Suprapubic skin (tissue), 4 donors: Measurements from ENCODE around the gene XYLT1. TPM values are rescaled to one million over a fixed set of nuclear protein-coding genes. Genes with fewer than 3 reads are reported as not detected.

ENCODE experiments used
- DNase-seq, 2 donors: peaks; one replicate each; pipeline ENCODE4 v3.0.0-alpha.2; 2019; ENCODE audit warnings: low spot score in 2 of 2
- H3K27ac ChIP-seq: fragments of 200-600 bp; sonication (generic); one replicate; pipeline ENCODE4 v1.5.1; 2019
- H3K27me3 ChIP-seq: fragments of 200-600 bp; sonication (generic); one replicate; pipeline ENCODE4 v1.5.1; 2019
- H3K36me3 ChIP-seq: fragments of 200-600 bp; sonication (generic); one replicate; pipeline ENCODE4 v1.5.1; 2019
- H3K4me1 ChIP-seq: fragments of 200-600 bp; sonication (generic); one replicate; pipeline ENCODE4 v1.5.1; 2019
- H3K4me3 ChIP-seq: fragments of 200-600 bp; sonication (generic); one replicate; pipeline ENCODE4 v1.5.1; 2019; ENCODE audit warnings: mild to moderate bottlenecking
- H3K9me3 ChIP-seq: fragments of 200-600 bp; sonication (generic); one replicate; pipeline ENCODE4 v1.5.1; 2019
- EP300 ChIP-seq: sonication (generic); formaldehyde crosslinking; IDR thresholded peaks from one replicate; pipeline ENCODE4 v1.6.1; 2017; ENCODE audit warnings: antibody characterized with exemption
- POLR2A ChIP-seq, 2 donors: fragments of 450-650 bp; IDR thresholded peaks; one replicate each; pipeline ENCODE4 v1.6.1; 2017; ENCODE audit warnings: antibody characterized with exemption in 2 of 2, mild to moderate bottlenecking in 2 of 2, moderate library complexity in 2 of 2
- POLR2AphosphoS5 ChIP-seq, 3 donors: sonication (generic); formaldehyde crosslinking; IDR thresholded peaks; one replicate each; pipeline ENCODE4 v1.6.1; 2017; ENCODE audit warnings: antibody characterized with exemption in 3 of 3
- WGBS: methylation state at CpG from one replicate; pipeline ENCODE4 v1.1.5; 2018; 5-methylcytosine and 5-hydroxymethylcytosine counted together
- total RNA-seq, 4 donors: library from RNA; depleted of rRNA; stranded (reverse); fragments of >200 nt; gene quantifications; one replicate each; pipeline ENCODE4 v1.1.0, GENCODE V29; 2016
- TF ChIP-seq, protein P1 (sequence below), 2 donors: fragments of 200-600 bp in 1 of 2; fragments of 450-650 bp in 1 of 2; sonication (generic) in 1 of 2; IDR thresholded peaks; one replicate each; pipeline ENCODE4 v1.5.1; 2016 to 2019; ENCODE audit warnings: antibody characterized with exemption in 2 of 2, mild to moderate bottlenecking in 1 of 2, moderate library complexity in 1 of 2

The XYLT1 gene
- total RNA-seq, 4 donors from 2014 or later = 23.5 to 30.6 (median 25.7) TPM

DNA sequence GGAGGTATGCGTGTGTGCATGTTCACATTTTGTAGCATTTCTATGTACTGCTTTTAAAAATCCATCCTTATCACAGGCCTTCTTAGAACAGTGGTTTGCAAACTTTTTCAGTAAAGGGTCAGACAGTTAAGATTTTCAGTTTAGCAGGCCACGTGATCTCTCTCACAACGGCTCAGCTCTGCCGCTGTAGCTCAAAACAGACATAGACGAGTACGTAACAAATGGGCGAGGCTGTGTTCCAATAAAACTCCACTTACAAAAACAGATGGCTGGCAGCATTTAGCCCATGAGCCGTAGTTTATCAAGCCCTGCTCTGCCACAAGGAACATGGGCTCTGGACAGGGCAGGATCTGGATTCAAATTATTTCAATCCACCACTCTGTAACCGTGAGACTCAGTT is 141.8 kb downstream of the XYLT1 start:
- Histone ChIP-seq H3K9me3 (no peaks in the 10 kb centered on the region), H3K36me3 (no peaks in the 10 kb centered on the region), H3K27me3 (no peaks in the 10 kb centered on the region), H3K27ac (peak overlapping the region; percentile 38), H3K4me1 (peaks cover 21% of the 10 kb centered on the region), H3K4me3 (no peak overlapping the region)
- TF ChIP-seq, protein P1, sequence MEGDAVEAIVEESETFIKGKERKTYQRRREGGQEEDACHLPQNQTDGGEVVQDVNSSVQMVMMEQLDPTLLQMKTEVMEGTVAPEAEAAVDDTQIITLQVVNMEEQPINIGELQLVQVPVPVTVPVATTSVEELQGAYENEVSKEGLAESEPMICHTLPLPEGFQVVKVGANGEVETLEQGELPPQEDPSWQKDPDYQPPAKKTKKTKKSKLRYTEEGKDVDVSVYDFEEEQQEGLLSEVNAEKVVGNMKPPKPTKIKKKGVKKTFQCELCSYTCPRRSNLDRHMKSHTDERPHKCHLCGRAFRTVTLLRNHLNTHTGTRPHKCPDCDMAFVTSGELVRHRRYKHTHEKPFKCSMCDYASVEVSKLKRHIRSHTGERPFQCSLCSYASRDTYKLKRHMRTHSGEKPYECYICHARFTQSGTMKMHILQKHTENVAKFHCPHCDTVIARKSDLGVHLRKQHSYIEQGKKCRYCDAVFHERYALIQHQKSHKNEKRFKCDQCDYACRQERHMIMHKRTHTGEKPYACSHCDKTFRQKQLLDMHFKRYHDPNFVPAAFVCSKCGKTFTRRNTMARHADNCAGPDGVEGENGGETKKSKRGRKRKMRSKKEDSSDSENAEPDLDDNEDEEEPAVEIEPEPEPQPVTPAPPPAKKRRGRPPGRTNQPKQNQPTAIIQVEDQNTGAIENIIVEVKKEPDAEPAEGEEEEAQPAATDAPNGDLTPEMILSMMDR (IDR thresholded peaks at IDR 0.05) = no peak
- no peak for TF ChIP-seq EP300
- no peak for TF ChIP-seq POLR2AphosphoS5 (IDR thresholded peaks at IDR 0.05)
- no peak for TF ChIP-seq POLR2A (IDR thresholded peaks at IDR 0.05)
- DNase-seq = no peak
- WGBS = 45% methylated on average over 9 of the region's 9 CpGs

DNA sequence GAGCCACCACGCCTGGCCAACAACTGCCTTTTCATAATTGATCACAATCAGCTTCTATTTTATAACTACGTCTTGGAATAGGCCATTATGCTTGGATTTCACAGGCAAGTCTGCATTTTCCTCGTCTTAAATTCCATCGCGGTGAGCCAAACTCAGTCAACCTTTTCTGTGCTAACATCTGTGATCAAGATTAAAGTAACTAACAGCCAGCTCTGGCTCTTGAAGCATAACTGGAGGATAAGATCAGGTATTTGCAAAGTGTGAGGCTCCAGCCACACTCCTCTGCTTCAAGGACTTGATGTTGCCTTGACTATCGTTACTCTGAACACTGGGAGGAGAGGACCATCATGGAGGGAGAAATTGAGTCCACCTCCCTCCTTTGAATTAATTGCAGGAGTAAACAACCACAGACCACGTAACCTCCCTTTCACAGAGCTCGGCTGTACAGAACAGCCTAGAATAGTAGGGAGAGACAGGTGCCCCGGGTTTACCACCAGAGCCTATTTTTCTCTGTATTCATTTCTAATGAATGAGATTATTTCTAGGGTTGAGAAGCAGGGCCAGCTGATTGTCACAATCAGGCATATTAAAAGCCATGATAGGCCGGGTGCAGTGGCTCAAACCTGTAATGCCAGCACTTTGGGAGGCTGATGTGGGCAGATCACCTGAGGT is 143.0 kb downstream of the XYLT1 start:
- TF ChIP-seq EP300 (no peak), POLR2AphosphoS5 (IDR thresholded peaks at IDR 0.05) (no peak), POLR2A (IDR thresholded peaks at IDR 0.05) (no peak)
- TF ChIP-seq, protein P1 (IDR thresholded peaks at IDR 0.05) = no peak
- peaks cover 28% of the 10 kb centered on the region for H3K4me1 ChIP-seq
- H3K36me3 ChIP-seq = no peaks in the 10 kb centered on the region
- H3K27ac ChIP-seq = no peak overlapping the region
- WGBS = 86% methylated on average over 10 of the region's 10 CpGs
- DNase-seq = no peak
- no peaks in the 10 kb centered on the region for H3K27me3 ChIP-seq
- no peaks in the 10 kb centered on the region for H3K9me3 ChIP-seq
- H3K4me3 ChIP-seq = no peak overlapping the region

DNA sequence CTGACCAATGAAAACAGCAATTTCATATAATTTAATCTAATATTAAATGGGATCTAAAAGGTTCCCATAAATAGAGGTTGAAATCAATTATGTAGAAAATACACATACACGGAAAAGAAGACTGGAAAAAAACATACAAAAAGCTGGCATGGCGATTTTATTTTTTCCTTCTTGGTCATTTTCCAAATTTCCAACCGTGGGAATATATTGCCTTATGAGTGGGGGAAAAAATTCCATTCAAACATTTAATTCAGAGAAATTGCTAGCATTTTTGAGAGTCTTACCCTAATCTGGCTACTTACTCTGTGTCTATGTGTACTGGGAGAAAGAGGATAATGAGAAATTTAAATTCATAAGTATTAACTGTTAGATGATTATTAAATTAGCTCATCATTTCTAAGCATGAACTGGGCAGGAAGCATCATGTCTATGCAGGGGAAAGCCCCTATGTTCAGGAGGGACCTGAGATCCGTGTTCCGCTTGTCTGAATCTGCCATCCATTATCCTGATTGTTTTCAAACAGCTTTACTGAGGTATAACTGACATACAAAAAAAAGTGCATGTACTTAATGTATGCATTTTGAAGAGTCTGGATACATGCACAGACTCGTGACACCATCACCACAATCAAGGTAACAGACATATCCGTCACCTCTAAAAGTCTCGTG is 145.2 kb downstream of the XYLT1 start:
- Histone ChIP-seq H3K27me3 (no peaks in the 10 kb centered on the region), H3K36me3 (no peaks in the 10 kb centered on the region), H3K4me1 (peaks cover 28% of the 10 kb centered on the region), H3K4me3 (no peak overlapping the region), H3K27ac (no peak overlapping the region), H3K9me3 (no peaks in the 10 kb centered on the region)
- 42% methylated on average over 8 of the region's 8 CpGs for WGBS
- DNase-seq = no peak
- TF ChIP-seq POLR2A (IDR thresholded peaks at IDR 0.05) (no peak), POLR2AphosphoS5 (IDR thresholded peaks at IDR 0.05) (no peak)

DNA sequence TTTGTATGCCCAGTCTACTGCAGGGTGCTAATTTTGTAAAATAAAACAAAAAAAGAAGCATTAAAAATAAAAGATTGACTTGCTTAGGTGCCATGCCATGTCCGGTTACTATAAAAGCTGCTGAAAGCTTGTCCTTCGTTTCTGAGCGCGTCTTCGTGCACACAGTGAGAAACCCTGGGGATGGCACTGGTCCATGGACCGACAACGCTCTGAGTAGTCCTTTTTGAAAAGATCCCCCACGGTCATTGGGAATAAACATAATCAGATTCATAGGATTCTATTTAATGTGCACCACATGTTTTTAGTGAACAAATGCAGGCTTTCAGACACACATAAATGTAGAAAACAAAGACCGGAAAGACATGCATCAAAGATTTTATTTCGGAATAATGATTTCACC is 146.3 kb downstream of the XYLT1 start:
- H3K27ac ChIP-seq = no peak overlapping the region
- no peak overlapping the region for H3K4me3 ChIP-seq
- H3K36me3 ChIP-seq = no peaks in the 10 kb centered on the region
- 75% methylated on average over 10 of the region's 10 CpGs for WGBS
- H3K4me1 ChIP-seq = peaks cover 20% of the 10 kb centered on the region
- H3K27me3 ChIP-seq = no peaks in the 10 kb centered on the region
- H3K9me3 ChIP-seq = no peaks in the 10 kb centered on the region
- TF ChIP-seq POLR2AphosphoS5 (IDR thresholded peaks at IDR 0.05) = no peak
- TF ChIP-seq POLR2A (IDR thresholded peaks at IDR 0.05) = no peak
- TF ChIP-seq, protein P1 (IDR thresholded peaks at IDR 0.05) = no peak
- TF ChIP-seq EP300 = no peak
- DNase-seq = no peak

DNA sequence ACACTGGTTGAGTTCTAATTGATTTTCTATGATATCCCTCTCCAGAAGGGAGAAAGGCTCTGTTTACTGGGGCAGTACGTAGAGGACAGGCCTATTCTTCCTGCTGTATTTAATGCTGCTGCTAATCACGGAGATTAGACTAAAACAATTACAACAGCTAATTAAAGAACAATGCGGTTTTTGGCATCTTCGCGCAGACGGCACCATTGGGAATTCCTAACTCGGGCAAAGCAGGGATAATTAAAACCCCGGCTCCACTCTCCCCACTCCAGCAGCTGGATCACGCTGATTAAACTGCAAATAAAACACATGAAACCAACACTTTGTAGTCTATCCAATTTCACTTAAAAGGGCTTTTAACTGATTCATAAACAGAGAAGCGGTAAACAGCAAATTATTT is 147.6 kb downstream of the XYLT1 start:
- TF ChIP-seq POLR2A (IDR thresholded peaks at IDR 0.05) = no peak
- no peak for TF ChIP-seq POLR2AphosphoS5 (IDR thresholded peaks at IDR 0.05)
- no peak for TF ChIP-seq EP300
- Histone ChIP-seq H3K27ac (no peak overlapping the region), H3K4me1 (peaks cover 17% of the 10 kb centered on the region), H3K27me3 (no peaks in the 10 kb centered on the region), H3K4me3 (no peak overlapping the region), H3K9me3 (no peaks in the 10 kb centered on the region), H3K36me3 (no peaks in the 10 kb centered on the region)
- WGBS = 66% methylated on average over 10 of the region's 10 CpGs
- no peak for DNase-seq

DNA sequence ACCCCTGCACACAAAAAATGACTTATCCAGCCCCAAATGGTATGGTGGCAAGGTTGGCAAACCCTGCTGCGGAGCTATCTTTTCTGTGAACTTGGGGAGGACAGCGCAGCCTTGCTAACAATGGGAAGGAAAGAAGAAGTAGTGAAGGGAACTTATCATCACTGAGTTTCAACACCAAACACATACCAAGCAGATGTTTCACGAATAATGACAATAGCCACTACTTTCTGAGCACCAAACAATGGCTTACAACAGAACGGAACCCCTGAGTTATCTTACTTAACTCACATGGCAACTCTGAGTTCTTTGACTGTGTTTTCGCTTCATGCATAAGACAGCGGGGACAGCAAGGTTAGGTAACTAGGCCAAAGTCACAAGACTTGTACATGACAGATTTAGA is 148.9 kb downstream of the XYLT1 start:
- H3K4me3 ChIP-seq = no peak overlapping the region
- whole genome bisulfite sequencing = 97% methylated on average over 6 of the region's 6 CpGs
- H3K9me3 ChIP-seq = no peaks in the 10 kb centered on the region
- peaks cover 17% of the 10 kb centered on the region for H3K4me1 ChIP-seq
- no peak for TF ChIP-seq EP300
- TF ChIP-seq, protein P1 (IDR thresholded peaks at IDR 0.05) = no peak
- TF ChIP-seq POLR2AphosphoS5 (IDR thresholded peaks at IDR 0.05) = no peak
- TF ChIP-seq POLR2A (IDR thresholded peaks at IDR 0.05) = no peak
- DNase-seq = no peak
- H3K27ac ChIP-seq = no peak overlapping the region
- H3K36me3 ChIP-seq = no peaks in the 10 kb centered on the region
- H3K27me3 ChIP-seq = no peaks in the 10 kb centered on the region
